NK-92 (cell line): ENCODE data around the gene PLCL2.

Experiments used
- DNase-seq: peaks from one replicate; lab custom pipeline; 2025; ENCODE audit not compliant: unreplicated experiment; lab: John Stamatoyannopoulos, UW

PLCL2 gene

GRCh38 chr3:16865335-16865734, 19.4 kb upstream of the PLCL2 start:
- DNase-seq, result no peak

- DNase-seq, result no peak
These were observed 18.2 kb upstream of the PLCL2 start for GRCh38 chr3:16866571-16866970.

GRCh38 chr3:16868513-16868912, 16.2 kb upstream of the PLCL2 start:
- no peak for DNase-seq

GRCh38 chr3:16869261-16870005, 15.3 kb upstream of the PLCL2 start:
- DNase-seq, result no peak

- DNase-seq, result no peak
These were observed 12.6 kb upstream of the PLCL2 start for GRCh38 chr3:16871915-16872842.

- DNase-seq, result no peak
These were observed 10.9 kb upstream of the PLCL2 start for GRCh38 chr3:16873872-16874271.

- DNase-seq, result no peak
These were observed 8.7 kb upstream of the PLCL2 start for GRCh38 chr3:16875876-16876550.

GRCh38 chr3:16877505-16877904, 7.2 kb upstream of the PLCL2 start:
- no peak for DNase-seq

- no peak for DNase-seq
These were observed 6.8 kb upstream of the PLCL2 start for GRCh38 chr3:16877911-16878310.

- DNase-seq, result no peak
These were observed 2.7 kb upstream of the PLCL2 start for GRCh38 chr3:16881896-16882630.

GRCh38 chr3:16883057-16883722, 1.6 kb upstream of the PLCL2 start:
- DNase-seq, result no peak

- no peak for DNase-seq
These were observed 1.1 kb upstream of the PLCL2 start for GRCh38 chr3:16883723-16884083.

GRCh38 chr3:16884084-16884747, 539 bp upstream of the PLCL2 start:
- no peak for DNase-seq

GRCh38 chr3:16885593-16886302, 993 bp downstream of the PLCL2 start:
- DNase-seq, result no peak

GRCh38 chr3:16886303-16886683, 1.5 kb downstream of the PLCL2 start:
- no peak for DNase-seq

- DNase-seq, result no peak
These were observed 2.4 kb downstream of the PLCL2 start for GRCh38 chr3:16887130-16887529.

- DNase-seq, result no peak
These were observed 3.6 kb downstream of the PLCL2 start for GRCh38 chr3:16888356-16888755.

GRCh38 chr3:16888785-16889607, 4.2 kb downstream of the PLCL2 start:
- no peak for DNase-seq
